Astrocyte (in vitro differentiated cells and primary cell): Measurements from ENCODE around the gene TNNI2. TPM values are rescaled to one million over a fixed set of nuclear protein-coding genes. Genes with fewer than 3 reads are reported as not detected.

Experiments
- DNase-seq: peaks from one replicate; pipeline ENCODE4 v3.0.0-alpha.2; 2010; ENCODE audit warnings: low read depth
- FAIRE-seq: peaks from 2 replicates; lab custom pipeline; 2011; peaks lifted over from hg19 to GRCh38; lab: Jason Lieb, UNC
- H2AFZ ChIP-seq: 2 replicates; pipeline ENCODE4 v1.6.0; 2012; ENCODE audit warnings: low read depth, low read length, inconsistent platforms
- H3K27ac ChIP-seq: 2 replicates; pipeline ENCODE4 v1.5.1; 2011; ENCODE audit warnings: low read depth, low read length, inconsistent platforms
- H3K27me3 ChIP-seq: 2 replicates; pipeline ENCODE4 v1.6.0; 2011; ENCODE audit warnings: low read length, inconsistent platforms; ENCODE audit not compliant: insufficient read depth
- H3K36me3 ChIP-seq: 2 replicates; pipeline ENCODE4 v1.5.1; 2011; ENCODE audit warnings: low read length, inconsistent platforms; ENCODE audit not compliant: insufficient read depth
- H3K4me1 ChIP-seq: 2 replicates; pipeline ENCODE4 v1.5.1; 2011; ENCODE audit warnings: low read length, inconsistent platforms; ENCODE audit not compliant: insufficient read depth
- H3K4me2 ChIP-seq: 2 replicates; pipeline ENCODE4 v1.6.0; 2012; ENCODE audit warnings: low read length, inconsistent platforms
- H3K4me3 ChIP-seq: 2 replicates; pipeline ENCODE4 v1.5.1; 2011; ENCODE audit warnings: low read depth, mild to moderate bottlenecking, low read length, inconsistent platforms; ENCODE audit not compliant: insufficient read depth
- H3K79me2 ChIP-seq: 2 replicates; pipeline ENCODE4 v1.6.0; 2012; ENCODE audit warnings: mild to moderate bottlenecking, low read length, inconsistent platforms; ENCODE audit not compliant: insufficient read depth
- H3K9ac ChIP-seq: 2 replicates; pipeline ENCODE4 v1.6.0; 2012; ENCODE audit warnings: mild to moderate bottlenecking, low read length, inconsistent platforms
- H3K9me3 ChIP-seq: 2 replicates; pipeline ENCODE4 v1.5.1; 2012; ENCODE audit warnings: low read depth, mild to moderate bottlenecking, low read length, inconsistent platforms; ENCODE audit not compliant: insufficient read depth
- H4K20me1 ChIP-seq: 2 replicates; pipeline ENCODE4 v1.6.0; 2012; ENCODE audit warnings: low read length, inconsistent platforms; ENCODE audit not compliant: insufficient read depth
- H3K27ac Mint-ChIP-seq: one replicate; pipeline ENCODE4 v1.8.0; 2021; ENCODE audit warnings: mild to moderate bottlenecking, mixed read lengths; ENCODE audit not compliant: unreplicated experiment
- H3K27me3 Mint-ChIP-seq: one replicate; pipeline ENCODE4 v1.8.0; 2021; ENCODE audit warnings: low read depth, mixed read lengths; ENCODE audit not compliant: unreplicated experiment
- H3K36me3 Mint-ChIP-seq: one replicate; pipeline ENCODE4 v1.8.0; 2021; ENCODE audit warnings: low read depth, mixed read lengths; ENCODE audit not compliant: unreplicated experiment
- H3K4me1 Mint-ChIP-seq: one replicate; pipeline ENCODE4 v1.8.0; 2021; ENCODE audit warnings: low read depth, mixed read lengths; ENCODE audit not compliant: unreplicated experiment
- H3K4me3 Mint-ChIP-seq: one replicate; pipeline ENCODE4 v1.8.0; 2021; ENCODE audit warnings: mild to moderate bottlenecking, moderate library complexity, mixed read lengths; ENCODE audit not compliant: unreplicated experiment
- H3K9me3 Mint-ChIP-seq: one replicate; pipeline ENCODE4 v1.8.0; 2021; ENCODE audit warnings: mild to moderate bottlenecking, mixed read lengths; ENCODE audit not compliant: unreplicated experiment
- EZH2 ChIP-seq: IDR thresholded peaks from 2 replicates; pipeline ENCODE4 v1.6.1; 2012; ENCODE audit warnings: mild to moderate bottlenecking, low read length, inconsistent platforms; ENCODE audit not compliant: insufficient read depth
- total RNA-seq: library from RNA; stranded (reverse); gene quantifications from 2 replicates; pipeline ENCODE4 v1.2.1, GENCODE V29; 2021
- TF ChIP-seq, protein P1 (sequence below): IDR thresholded peaks from 2 replicates; pipeline ENCODE4 v1.5.1; 2011; ENCODE audit warnings: low read depth, mild to moderate bottlenecking, inconsistent platforms, low read length, moderate library complexity; ENCODE audit not compliant: insufficient read depth

TNNI2 gene
- total RNA-seq, 1 donor from 2014 or later, result not detected

DNA sequence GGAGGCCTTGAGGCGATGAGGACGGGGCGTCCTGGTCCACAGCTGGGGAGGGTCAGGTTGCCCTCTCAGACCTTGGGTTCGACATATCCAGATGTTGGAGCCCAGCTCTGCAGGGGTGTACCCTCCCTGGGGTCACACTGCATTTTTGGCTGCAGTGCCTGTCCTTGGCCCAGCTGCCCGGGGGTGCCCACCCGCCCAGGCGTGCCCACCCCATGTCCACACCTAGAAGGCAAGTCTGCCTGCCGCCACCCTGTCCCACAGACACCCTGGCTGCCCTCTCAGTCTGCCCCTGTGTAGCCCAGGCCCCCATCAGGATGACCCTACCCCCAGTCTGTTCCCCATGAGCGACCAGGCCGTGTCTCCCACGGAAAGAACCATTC is 17.1 kb downstream of the TNNI2 start:
- Histone ChIP-seq H3K9ac (no peak overlapping the region), H3K27me3 (no peaks in the 10 kb centered on the region), H3K4me1 (no peaks in the 10 kb centered on the region), H4K20me1 (no peaks in the 10 kb centered on the region), H3K36me3 (no peaks in the 10 kb centered on the region), H3K4me3 (no peak overlapping the region), H3K79me2 (no peaks in the 10 kb centered on the region), H3K9me3 (no peaks in the 10 kb centered on the region), H3K27ac (no peak overlapping the region), H2AFZ (no peak overlapping the region), H3K4me2 (no peak overlapping the region)
- FAIRE-seq (no peak), DNase-seq (no peak)
- no peak overlapping the region for H3K4me3 Mint-ChIP-seq
- no peaks in the 10 kb centered on the region for H3K36me3 Mint-ChIP-seq
- no peak for TF ChIP-seq EZH2
- TF ChIP-seq, protein P1, sequence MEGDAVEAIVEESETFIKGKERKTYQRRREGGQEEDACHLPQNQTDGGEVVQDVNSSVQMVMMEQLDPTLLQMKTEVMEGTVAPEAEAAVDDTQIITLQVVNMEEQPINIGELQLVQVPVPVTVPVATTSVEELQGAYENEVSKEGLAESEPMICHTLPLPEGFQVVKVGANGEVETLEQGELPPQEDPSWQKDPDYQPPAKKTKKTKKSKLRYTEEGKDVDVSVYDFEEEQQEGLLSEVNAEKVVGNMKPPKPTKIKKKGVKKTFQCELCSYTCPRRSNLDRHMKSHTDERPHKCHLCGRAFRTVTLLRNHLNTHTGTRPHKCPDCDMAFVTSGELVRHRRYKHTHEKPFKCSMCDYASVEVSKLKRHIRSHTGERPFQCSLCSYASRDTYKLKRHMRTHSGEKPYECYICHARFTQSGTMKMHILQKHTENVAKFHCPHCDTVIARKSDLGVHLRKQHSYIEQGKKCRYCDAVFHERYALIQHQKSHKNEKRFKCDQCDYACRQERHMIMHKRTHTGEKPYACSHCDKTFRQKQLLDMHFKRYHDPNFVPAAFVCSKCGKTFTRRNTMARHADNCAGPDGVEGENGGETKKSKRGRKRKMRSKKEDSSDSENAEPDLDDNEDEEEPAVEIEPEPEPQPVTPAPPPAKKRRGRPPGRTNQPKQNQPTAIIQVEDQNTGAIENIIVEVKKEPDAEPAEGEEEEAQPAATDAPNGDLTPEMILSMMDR, result no peak
- H3K9me3 Mint-ChIP-seq, result no peaks in the 10 kb centered on the region
- peaks cover 16% of the 10 kb centered on the region for H3K27me3 Mint-ChIP-seq
- no peak overlapping the region for H3K27ac Mint-ChIP-seq
- H3K4me1 Mint-ChIP-seq, result no peaks in the 10 kb centered on the region

DNA sequence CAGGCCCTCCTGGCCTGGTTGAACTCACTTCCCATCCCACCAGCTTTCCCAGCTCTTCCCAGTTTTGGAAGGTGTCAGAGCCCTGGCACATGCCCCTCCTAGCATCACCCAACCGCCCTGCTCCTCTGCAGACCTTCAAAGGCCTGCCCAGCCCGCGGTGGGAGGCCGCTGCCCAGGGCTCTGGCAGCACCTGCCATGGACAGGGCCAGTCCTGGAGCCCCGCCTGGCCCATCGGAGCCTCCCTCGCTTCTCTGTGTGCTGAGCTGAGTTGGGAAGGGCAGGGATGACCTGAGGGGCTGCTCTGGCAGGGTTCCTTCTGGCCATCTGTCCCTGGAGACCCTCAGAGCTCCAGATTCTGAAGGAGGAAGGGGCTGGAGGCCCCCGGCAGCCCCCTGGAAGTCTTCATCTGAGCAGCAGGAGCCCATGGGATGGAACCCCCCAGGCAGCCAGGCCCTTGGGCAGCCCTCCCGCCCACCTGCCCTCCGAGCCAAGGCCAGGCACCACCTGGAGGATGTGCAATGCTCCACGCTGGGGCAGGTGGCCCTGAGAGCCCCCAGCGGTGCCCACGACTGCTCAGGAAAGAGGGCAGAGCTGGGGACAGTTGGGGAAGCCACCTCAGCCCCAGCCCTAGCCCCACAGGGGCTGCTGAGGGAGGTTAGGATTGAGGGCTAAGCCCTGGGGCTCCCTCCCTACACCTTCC is 17.7 kb downstream of the TNNI2 start:
- Histone ChIP-seq H3K4me3 (no peak overlapping the region), H3K27ac (no peak overlapping the region), H3K9me3 (no peaks in the 10 kb centered on the region), H3K4me1 (no peaks in the 10 kb centered on the region), H4K20me1 (no peaks in the 10 kb centered on the region), H3K4me2 (no peak overlapping the region), H2AFZ (no peak overlapping the region), H3K27me3 (no peaks in the 10 kb centered on the region), H3K9ac (no peak overlapping the region), H3K79me2 (no peaks in the 10 kb centered on the region), H3K36me3 (no peaks in the 10 kb centered on the region)
- H3K27me3 Mint-ChIP-seq, result peaks cover 16% of the 10 kb centered on the region
- TF ChIP-seq EZH2, result no peak
- TF ChIP-seq, protein P1, result no peak
- no peaks in the 10 kb centered on the region for H3K36me3 Mint-ChIP-seq
- H3K27ac Mint-ChIP-seq, result no peak overlapping the region
- FAIRE-seq, result no peak
- DNase-seq, result no peak
- H3K4me3 Mint-ChIP-seq, result no peak overlapping the region
- no peaks in the 10 kb centered on the region for H3K4me1 Mint-ChIP-seq
- H3K9me3 Mint-ChIP-seq, result no peaks in the 10 kb centered on the region

- Histone ChIP-seq H3K4me3 (no peak overlapping the region), H3K4me1 (no peaks in the 10 kb centered on the region), H3K79me2 (no peaks in the 10 kb centered on the region), H4K20me1 (no peaks in the 10 kb centered on the region), H3K27me3 (no peaks in the 10 kb centered on the region), H3K36me3 (no peaks in the 10 kb centered on the region), H3K4me2 (no peak overlapping the region), H3K9ac (no peak overlapping the region), H3K27ac (no peak overlapping the region), H3K9me3 (no peaks in the 10 kb centered on the region), H2AFZ (no peak overlapping the region)
- Mint-ChIP-seq H3K9me3 (no peaks in the 10 kb centered on the region), H3K4me1 (no peaks in the 10 kb centered on the region), H3K36me3 (no peaks in the 10 kb centered on the region), H3K27me3 (peaks cover 16% of the 10 kb centered on the region), H3K4me3 (no peak overlapping the region), H3K27ac (no peak overlapping the region)
- FAIRE-seq, result no peak
- DNase-seq, result no peak
- TF ChIP-seq EZH2, result no peak
- TF ChIP-seq, protein P1, result no peak
Measured at GRCh38 chr11:1857064-1857463, 18.3 kb downstream of the TNNI2 start.
